Midbrain (tissue), 1 donor: ENCODE data around the gene SIGLEC5.

Experiments used
- DNase-seq: peaks from one replicate; lab custom pipeline; 2025; lab: John Stamatoyannopoulos, UW

The SIGLEC5 gene

GRCh38 chr19:51628153-51628939 is 1.9 kb downstream of the SIGLEC5 start:
- no peak for DNase-seq

DNA sequence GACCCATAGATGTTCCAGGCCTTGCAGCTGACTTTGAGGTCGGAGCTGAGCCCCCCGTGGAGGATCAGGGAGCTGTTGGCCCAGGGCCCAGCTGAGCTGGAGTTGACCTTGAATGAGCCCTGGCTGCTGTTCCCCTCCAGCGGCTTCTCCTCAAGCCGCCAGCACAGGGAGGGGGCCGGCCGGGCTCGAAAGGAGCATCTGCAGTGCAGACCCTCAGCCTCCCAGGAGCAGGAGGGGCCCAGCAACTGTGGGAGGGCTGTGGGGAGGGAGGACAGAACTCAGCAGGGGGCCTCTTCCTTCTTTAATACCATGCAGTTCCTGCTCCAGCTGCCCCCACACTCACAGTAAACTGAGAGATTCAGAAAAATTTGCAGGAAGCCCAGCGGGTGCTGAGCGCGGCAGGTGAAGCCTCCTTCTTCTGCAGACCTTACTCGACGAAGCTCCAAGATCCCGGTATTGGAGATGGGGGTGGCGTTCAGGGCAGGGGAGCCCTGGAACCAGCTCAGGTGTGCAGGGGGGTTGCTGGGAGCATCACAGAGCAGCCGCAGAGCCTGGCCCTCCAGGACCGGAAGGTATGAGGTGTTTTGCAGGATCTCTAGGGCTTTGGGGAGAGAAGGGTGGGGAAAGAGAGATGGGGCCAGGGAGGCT is 2.6 kb downstream of the SIGLEC5 start:
- DNase-seq: no peak

GRCh38 chr19:51626675-51627074 is 3.5 kb downstream of the SIGLEC5 start:
- no peak for DNase-seq

DNA sequence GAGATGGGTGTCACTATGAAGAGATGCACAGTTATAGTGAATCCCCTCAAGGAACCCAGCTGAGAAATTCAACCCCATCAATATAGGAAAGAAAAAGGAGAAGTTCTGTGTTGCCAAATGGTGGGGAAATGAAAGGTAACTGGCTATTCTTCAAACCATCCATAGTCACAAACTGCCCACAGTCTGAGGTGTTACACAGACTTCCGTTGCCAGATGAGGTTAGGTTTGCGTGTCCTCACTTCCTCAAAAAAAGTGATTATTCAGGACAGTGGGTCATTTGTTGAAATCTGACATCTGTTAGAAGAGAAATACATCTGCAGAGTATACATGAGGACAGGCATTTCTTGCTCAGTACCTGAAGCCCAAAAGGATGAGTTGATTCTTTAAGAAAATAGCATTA is 9.0 kb downstream of the SIGLEC5 start:
- DNase-seq: no peak

DNA sequence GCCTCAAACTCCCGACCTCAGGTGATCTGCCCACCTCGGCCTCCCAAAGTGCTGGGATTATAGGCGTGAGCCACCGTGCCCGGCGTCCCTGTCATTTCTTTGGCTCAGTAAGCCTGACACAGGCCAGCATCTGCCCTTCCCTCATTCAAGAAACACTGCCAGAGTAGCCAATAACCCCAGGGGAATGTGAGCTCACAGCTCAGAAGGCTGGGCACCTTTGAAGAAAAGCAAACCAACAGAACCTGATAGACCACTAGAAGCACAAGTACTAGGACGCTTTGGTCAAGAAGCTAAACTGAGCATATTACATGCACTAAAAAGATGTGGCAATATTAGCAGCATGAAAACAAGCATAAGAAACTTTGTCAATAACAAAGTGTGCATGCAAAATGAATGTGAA is 14.2 kb downstream of the SIGLEC5 start:
- no peak for DNase-seq

DNA sequence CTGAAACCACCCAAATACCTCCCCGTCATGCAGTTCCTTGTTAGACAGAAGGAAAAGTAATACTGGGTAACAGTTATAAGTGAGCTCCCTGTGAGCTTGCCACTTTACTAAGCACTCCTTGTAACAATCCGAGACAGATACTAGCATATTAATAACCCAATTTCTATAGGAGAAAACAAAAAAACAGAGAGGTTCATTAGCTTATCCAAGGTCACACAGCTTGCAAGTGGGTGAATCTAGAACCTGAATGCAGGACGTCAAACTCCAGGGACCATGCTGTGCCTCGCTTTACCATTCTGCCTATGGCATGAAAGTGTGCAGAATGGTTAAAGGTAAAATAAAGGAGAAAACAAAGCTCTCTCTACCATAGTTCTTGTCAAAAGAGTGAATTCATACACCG is 15.4 kb downstream of the SIGLEC5 start:
- no peak for DNase-seq

DNA sequence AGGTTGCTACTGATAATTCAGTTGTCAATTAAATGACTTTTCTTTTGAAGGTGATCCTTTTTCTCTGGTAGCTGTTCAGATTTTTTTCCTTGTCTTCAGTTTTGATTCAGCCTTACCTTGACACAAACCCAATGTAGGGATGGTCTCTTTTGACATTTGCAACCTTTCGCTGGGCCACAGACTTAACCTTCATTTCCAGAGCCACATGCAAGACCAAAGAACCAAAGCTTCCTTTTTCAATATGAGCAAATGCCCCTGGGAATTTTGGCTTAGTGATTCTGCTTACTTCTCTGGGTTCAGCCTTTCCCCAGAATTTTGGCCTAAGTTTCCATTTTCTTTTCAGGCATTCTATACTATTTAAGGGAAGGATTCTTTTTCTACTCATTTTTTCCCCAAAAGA is 19.6 kb downstream of the SIGLEC5 start:
- no peak for DNase-seq

GRCh38 chr19:51607920-51608562 is 22.2 kb downstream of the SIGLEC5 start:
- DNase-seq: peak; percentile 50

DNA sequence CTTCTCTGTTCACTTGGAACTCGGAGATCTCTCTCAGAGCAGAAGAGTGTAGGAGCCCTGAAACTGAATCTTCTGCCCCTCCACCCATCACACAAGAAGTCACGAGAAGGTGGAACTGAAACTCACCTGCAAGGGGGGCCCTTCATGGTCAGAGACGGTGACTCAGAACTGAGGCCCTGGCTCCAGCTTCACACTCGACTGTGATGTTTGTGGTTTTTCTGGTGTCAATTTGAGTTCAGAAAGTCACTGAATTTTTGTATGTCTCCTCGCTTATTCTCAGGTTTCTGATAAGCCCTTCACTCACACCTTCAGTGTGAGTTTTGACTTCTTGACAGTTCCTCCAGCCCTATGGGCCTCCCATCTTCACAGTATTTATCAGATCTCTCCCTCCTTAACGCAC is 23.1 kb downstream of the SIGLEC5 start:
- DNase-seq: no peak

- DNase-seq: no peak
Measured at GRCh38 chr19:51602189-51602854, 27.9 kb downstream of the SIGLEC5 start.

DNA sequence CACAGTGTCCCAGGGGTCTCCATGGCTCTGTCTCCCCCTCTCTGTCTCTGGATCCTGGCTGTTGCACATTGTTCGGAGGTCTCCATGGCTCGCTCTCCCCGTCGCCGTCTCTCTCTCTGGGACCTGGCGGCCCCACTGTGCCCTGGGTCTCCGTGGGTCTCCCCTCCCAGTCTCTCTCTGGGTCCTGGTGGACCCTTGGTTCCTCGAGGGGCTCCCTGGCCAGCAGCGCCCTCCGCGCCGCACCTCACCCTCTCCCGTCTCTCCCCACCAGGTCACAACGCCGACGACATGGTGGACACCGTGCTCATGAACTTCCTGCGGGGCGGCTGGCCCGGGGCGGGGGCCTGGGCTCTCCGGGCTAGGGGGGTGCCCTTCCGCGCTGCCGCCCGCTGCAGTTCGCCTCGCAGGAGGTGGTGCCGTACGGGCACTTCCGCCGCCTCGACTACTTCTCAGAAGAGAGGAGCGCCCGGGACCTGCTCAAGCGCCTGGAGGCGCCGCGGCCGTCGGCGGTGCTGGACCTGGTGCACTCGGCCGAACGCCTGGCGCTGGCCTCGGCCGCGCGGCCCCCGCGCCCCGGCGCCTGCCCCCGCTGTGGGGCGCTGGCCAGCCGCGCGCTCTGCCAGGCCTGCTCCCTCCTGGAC is 29.1 kb downstream of the SIGLEC5 start:
- no peak for DNase-seq

- no peak for DNase-seq
Measured at GRCh38 chr19:51599084-51599483, 31.1 kb downstream of the SIGLEC5 start.

- DNase-seq: no peak
Measured at GRCh38 chr19:51598159-51598915, 31.9 kb downstream of the SIGLEC5 start.

DNA sequence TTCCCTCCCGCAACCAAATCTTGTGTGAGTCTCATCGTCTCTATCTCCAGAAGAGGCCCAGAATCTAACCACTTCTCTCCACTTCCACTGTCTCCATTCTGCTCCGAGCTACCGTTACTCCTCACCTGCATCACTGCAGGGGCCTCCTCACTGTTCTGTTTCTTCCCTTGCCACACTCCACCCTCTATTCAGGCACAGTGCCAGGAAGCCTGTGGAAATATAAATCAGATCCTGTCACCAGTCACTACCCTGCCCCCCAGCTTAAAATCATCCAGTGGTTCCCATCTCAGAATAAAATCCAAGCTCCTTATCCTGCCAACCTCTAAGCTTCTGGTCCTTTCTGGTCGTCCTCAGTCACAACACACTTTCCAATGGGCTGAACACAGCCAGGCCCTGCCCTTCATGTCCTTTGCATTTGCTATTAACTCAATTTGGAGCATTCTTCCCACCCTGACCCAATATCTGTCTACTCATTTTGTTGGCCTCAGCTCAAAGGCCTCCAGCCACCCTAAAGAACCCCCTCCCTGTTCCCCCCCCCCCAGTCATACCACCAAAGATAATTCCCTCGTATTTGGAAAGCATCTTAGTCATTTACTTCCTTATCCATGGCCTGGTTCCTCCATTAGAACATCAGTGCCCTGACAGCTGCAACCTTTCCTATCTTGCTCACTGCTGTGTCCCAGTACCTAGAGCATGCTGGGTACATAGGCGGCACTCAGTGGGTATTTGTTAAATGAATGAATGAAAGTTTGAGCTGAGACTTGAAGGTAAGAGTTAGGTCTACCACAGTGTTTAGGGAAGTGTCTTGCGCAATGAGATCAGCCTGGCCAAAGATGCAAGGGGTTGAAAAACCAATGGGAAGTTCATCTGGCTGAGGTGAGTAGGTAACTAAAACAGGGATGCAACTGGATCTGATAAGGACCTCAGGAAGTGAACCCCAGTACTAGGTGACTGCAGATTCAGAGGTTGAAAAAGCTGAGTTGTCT is 34.7 kb downstream of the SIGLEC5 start:
- DNase-seq: no peak

GRCh38 chr19:51594774-51595109 is 35.5 kb downstream of the SIGLEC5 start:
- no peak for DNase-seq

- peak; percentile 99 for DNase-seq
Measured at GRCh38 chr19:51593969-51594773, 36.0 kb downstream of the SIGLEC5 start.

- no peak for DNase-seq
Measured at GRCh38 chr19:51593138-51593890, 36.9 kb downstream of the SIGLEC5 start.

DNA sequence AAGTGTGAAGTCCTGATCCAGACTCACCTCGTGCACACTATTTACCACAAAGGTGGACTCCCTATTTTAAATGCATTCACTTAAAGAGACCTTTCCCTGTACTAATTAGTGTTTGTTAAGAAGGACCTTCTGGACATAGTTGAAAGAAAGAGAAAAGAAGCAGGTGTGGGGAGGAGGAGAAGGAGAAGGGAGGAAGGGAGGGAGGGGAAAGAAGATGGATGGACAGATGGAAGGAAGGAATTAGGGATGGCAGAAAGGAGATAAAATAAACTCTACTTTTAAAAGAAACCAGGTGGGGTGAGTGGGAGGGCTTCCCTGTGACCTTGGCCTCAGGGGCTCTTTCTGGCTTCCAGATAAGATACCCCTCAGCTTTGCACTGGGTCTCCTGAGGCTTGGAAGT is 37.7 kb downstream of the SIGLEC5 start:
- no peak for DNase-seq

DNA sequence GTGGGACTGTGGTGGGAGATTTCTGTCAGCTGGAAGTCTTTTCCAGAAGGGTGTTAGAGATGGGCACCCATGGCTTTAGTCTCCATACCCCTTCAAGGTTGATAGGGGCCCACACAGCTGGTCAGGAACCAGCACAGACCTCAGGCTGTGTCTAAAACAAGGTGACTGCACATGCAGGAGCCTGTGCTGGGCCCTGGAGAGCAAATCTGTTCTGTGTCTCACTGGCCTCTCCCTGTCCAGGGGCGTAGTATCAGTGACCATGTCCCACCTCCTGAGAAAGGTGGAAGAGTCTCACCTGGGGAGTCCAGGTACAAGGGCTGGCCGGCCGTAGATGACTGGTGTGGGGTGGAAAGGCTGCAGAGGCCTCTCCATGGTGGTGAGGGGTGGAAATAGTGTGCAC is 39.8 kb downstream of the SIGLEC5 start:
- DNase-seq: no peak
